Hepatocyte (in vitro differentiated cells): ENCODE results near the gene GJD4. TPM values are rescaled to one million over a fixed set of nuclear protein-coding genes. Genes with fewer than 3 reads are reported as not detected.

Source experiments
- DNase-seq: peaks from one replicate; pipeline ENCODE4 v3.0.0-alpha.2; 2016; ENCODE audit warnings: low spot score
- H2AFZ ChIP-seq: fragments of 200-600 bp; sonication (generic); 2 replicates; pipeline ENCODE4 v1.6.0; 2016; ENCODE audit warnings: antibody characterized with exemption, mild to moderate bottlenecking
- H3K27ac ChIP-seq: fragments of 200-600 bp; sonication (generic); 2 replicates; pipeline ENCODE4 v1.5.1; 2016; ENCODE audit warnings: mild to moderate bottlenecking
- H3K27me3 ChIP-seq: fragments of 200-600 bp; sonication (generic); 2 replicates; pipeline ENCODE4 v1.6.1; 2016
- H3K36me3 ChIP-seq: fragments of 200-600 bp; sonication (generic); replicated peaks from 2 replicates; pipeline ENCODE4 v1.5.1; 2016; ENCODE audit warnings: low read depth; ENCODE audit not compliant: insufficient read depth
- H3K4me1 ChIP-seq: fragments of 200-600 bp; sonication (generic); 2 replicates; pipeline ENCODE4 v1.5.1; 2016; ENCODE audit warnings: mild to moderate bottlenecking, moderate library complexity; ENCODE audit not compliant: insufficient read depth
- H3K4me2 ChIP-seq: fragments of 200-600 bp; sonication (generic); 2 replicates; pipeline ENCODE4 v1.6.0; 2016
- H3K4me3 ChIP-seq: fragments of 200-600 bp; sonication (generic); 2 replicates; pipeline ENCODE4 v1.5.1; 2016; ENCODE audit warnings: mild to moderate bottlenecking
- H3K79me2 ChIP-seq: fragments of 200-600 bp; sonication (generic); 2 replicates; pipeline ENCODE4 v1.6.0; 2017; ENCODE audit warnings: mild to moderate bottlenecking
- H3K9me2 ChIP-seq: fragments of 200-600 bp; sonication (generic); replicated peaks from 2 replicates; pipeline ENCODE4 v1.6.0; 2017; ENCODE audit warnings: mild to moderate bottlenecking; ENCODE audit not compliant: insufficient read depth
- H3K9me3 ChIP-seq: fragments of 200-600 bp; sonication (generic); 2 replicates; pipeline ENCODE4 v1.5.1; 2016; ENCODE audit warnings: low read depth, mild to moderate bottlenecking
- H4K20me1 ChIP-seq: fragments of 200-600 bp; sonication (generic); 2 replicates; pipeline ENCODE4 v1.6.0; 2016; ENCODE audit warnings: mild to moderate bottlenecking; ENCODE audit not compliant: insufficient read depth, poor library complexity, severe bottlenecking
- CTCF ChIP-seq: fragments of 200-600 bp; sonication (generic); IDR thresholded peaks from 2 replicates; pipeline ENCODE4 v1.5.1; 2016; ENCODE audit warnings: antibody characterized with exemption, mild to moderate bottlenecking; ENCODE audit not compliant: poor library complexity
- EZH2 ChIP-seq: fragments of 200-600 bp; sonication (generic); IDR thresholded peaks from 2 replicates; pipeline ENCODE4 v1.6.1; 2016; ENCODE audit warnings: antibody characterized with exemption, mild to moderate bottlenecking, borderline replicate concordance
- EZH2phosphoT487 ChIP-seq: fragments of 200-600 bp; sonication (generic); IDR thresholded peaks from one replicate; pipeline ENCODE4 v1.6.1; 2018; ENCODE audit warnings: antibody characterized with exemption, mild to moderate bottlenecking, low read depth, moderate library complexity; ENCODE audit not compliant: unreplicated experiment, severe bottlenecking
- WGBS: methylation state at CpG from one replicate; pipeline ENCODE4 v1.1.6; 2016; ENCODE audit warnings: low lambda C conversion rate; ENCODE audit errors: missing lambda C conversion rate; 5-methylcytosine and 5-hydroxymethylcytosine counted together
- polyA plus RNA-seq: library from polyadenylated mRNA; unstranded; fragments of >200 nt; fragmentation: Nextera tagmentation; extraction: Ambion mirVana; gene quantifications from 2 replicates; pipeline ENCODE4 v1.2.1, GENCODE V29; 2016
- total RNA-seq: library from RNA; depleted of rRNA; stranded (reverse); fragments of >200 nt; gene quantifications from 2 replicates; pipeline ENCODE4 v1.2.3, GENCODE V29; 2014

Gene GJD4
- total and polyA plus RNA-seq, 2 experiments from 2014 or later = 0.17 TPM; not detected in 1

GRCh38 chr10:35570397-35570796, 34.7 kb upstream of the GJD4 start:
- WGBS = 100% methylated on average over 1 of the region's 1 CpG
- Histone ChIP-seq H3K4me3 (no peak overlapping the region), H3K9me3 (no peaks in the 10 kb centered on the region), H3K4me2 (no peak overlapping the region), H2AFZ (no peak overlapping the region), H3K4me1 (no peaks in the 10 kb centered on the region), H3K27ac (no peak overlapping the region), H3K9me2 (no peaks in the 10 kb centered on the region), H4K20me1 (no peaks in the 10 kb centered on the region), H3K79me2 (no peaks in the 10 kb centered on the region), H3K27me3 (no peaks in the 10 kb centered on the region), H3K36me3 (no peaks in the 10 kb centered on the region)
- no peak for TF ChIP-seq EZH2phosphoT487
- TF ChIP-seq EZH2 = no peak
- TF ChIP-seq CTCF = no peak
- no peak for DNase-seq

GRCh38 chr10:35572583-35572982, 32.6 kb upstream of the GJD4 start:
- Histone ChIP-seq H3K9me3 (no peaks in the 10 kb centered on the region), H3K27ac (no peak overlapping the region), H3K4me3 (no peak overlapping the region), H3K4me1 (no peaks in the 10 kb centered on the region), H2AFZ (no peak overlapping the region), H3K36me3 (no peaks in the 10 kb centered on the region), H3K9me2 (no peaks in the 10 kb centered on the region), H3K4me2 (no peak overlapping the region), H4K20me1 (no peaks in the 10 kb centered on the region), H3K27me3 (no peaks in the 10 kb centered on the region), H3K79me2 (no peaks in the 10 kb centered on the region)
- no peak for TF ChIP-seq EZH2phosphoT487
- TF ChIP-seq EZH2 = no peak
- no peak for TF ChIP-seq CTCF
- DNase-seq = no peak
- WGBS = 100% methylated on average over 1 of the region's 1 CpG

DNA sequence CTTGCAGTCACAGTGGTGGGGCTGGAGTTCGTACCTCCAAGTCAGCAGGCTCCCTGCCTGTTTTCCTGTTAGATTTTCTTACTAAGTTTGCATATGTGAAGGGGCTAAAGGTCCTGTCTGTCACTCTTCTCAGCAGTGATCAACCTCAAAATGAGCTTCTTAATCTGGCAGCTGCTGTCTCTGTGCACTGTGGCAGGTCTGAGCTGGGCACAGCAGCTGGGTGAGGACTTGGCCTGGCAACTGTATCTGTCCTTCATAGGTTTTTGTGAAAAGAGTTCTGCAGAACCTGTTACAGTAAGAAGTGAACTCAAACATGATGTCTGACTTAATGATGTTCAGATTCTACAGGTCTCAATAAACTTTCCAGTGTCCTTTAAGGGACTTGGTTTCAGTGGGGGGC, 31.3 kb upstream of the GJD4 start:
- Histone ChIP-seq H3K27me3 (no peaks in the 10 kb centered on the region), H3K9me3 (no peaks in the 10 kb centered on the region), H3K4me2 (no peak overlapping the region), H3K4me3 (no peak overlapping the region), H3K4me1 (no peaks in the 10 kb centered on the region), H2AFZ (no peak overlapping the region), H3K27ac (no peak overlapping the region), H3K9me2 (no peaks in the 10 kb centered on the region), H3K36me3 (no peaks in the 10 kb centered on the region), H3K79me2 (no peaks in the 10 kb centered on the region), H4K20me1 (no peaks in the 10 kb centered on the region)
- WGBS = 100% methylated on average over 1 of the region's 1 CpG
- no peak for TF ChIP-seq CTCF
- DNase-seq = no peak

- Histone ChIP-seq H2AFZ (no peak overlapping the region), H3K9me3 (no peaks in the 10 kb centered on the region), H3K9me2 (no peaks in the 10 kb centered on the region), H3K79me2 (no peaks in the 10 kb centered on the region), H3K27me3 (no peaks in the 10 kb centered on the region), H3K4me3 (no peak overlapping the region), H3K27ac (no peak overlapping the region), H3K4me1 (no peaks in the 10 kb centered on the region), H4K20me1 (no peaks in the 10 kb centered on the region), H3K36me3 (no peaks in the 10 kb centered on the region), H3K4me2 (no peak overlapping the region)
- no peak for TF ChIP-seq CTCF
- TF ChIP-seq EZH2phosphoT487 = no peak
- no peak for TF ChIP-seq EZH2
- WGBS = 86% methylated on average over 9 of the region's 9 CpGs
- DNase-seq = no peak
Observed at GRCh38 chr10:35574924-35575352, 30.2 kb upstream of the GJD4 start.
